ENCODE results near the gene FBXL22.

GRCh38 chr15:63601026-63601703, 4.0 kb downstream of the FBXL22 start:
- peak in 3 of 6 experiments; percentile 8 to 22 (median 10) for TF ChIP-seq CTCF (IDR thresholded peaks at IDR 0.05)
- no peak for TF ChIP-seq POLR2A (IDR thresholded peaks at IDR 0.05)

All from adrenal gland (tissue), 5 donors.